H1 (cell line): ENCODE results near the gene VTN. TPM values are rescaled to one million over a fixed set of nuclear protein-coding genes. Genes with fewer than 3 reads are reported as not detected.

Experiments
- CTCF ChIA-PET: fragments of 300-600 bp; sonication (Branson Sonifier 250); formaldehyde crosslinking; loops from one replicate; lab custom pipeline; 2021; ENCODE audit not compliant: partially characterized antibody; lab: Charles Lee
- POLR2A ChIA-PET: fragments of 300-600 bp; sonication (Branson Sonifier 250); formaldehyde crosslinking; loops from one replicate; lab custom pipeline; 2021; ENCODE audit warnings: inconsistent platforms; ENCODE audit not compliant: partially characterized antibody; lab: Charles Lee
- DNase-seq, 2 experiments: peaks; one replicate each; pipeline versions ENCODE4 v3.0.0 to v3.0.0-alpha.2; 2010 to 2022; ENCODE audit warnings: low spot score in 2 of 2, low read depth in 1 of 2, mixed read lengths in 1 of 2
- FAIRE-seq: peaks from 2 replicates; lab custom pipeline; 2011; peaks lifted over from hg19 to GRCh38; lab: Jason Lieb, UNC
- H2AFZ ChIP-seq: 2 replicates; pipeline ENCODE4 v1.8.1; 2012; ENCODE audit warnings: low read length, inconsistent platforms
- H2AK5ac ChIP-seq: 2 replicates; pipeline ENCODE4 v1.6.1; 2013; ENCODE audit warnings: low read depth, low read length
- H2BK120ac ChIP-seq: replicated peaks from 2 replicates; pipeline ENCODE3; 2013; ENCODE audit warnings: low read depth, low read length, inconsistent platforms
- H2BK12ac ChIP-seq: 2 replicates; pipeline ENCODE4 v1.6.1; 2013; ENCODE audit warnings: low read depth, low read length
- H2BK15ac ChIP-seq: 2 replicates; pipeline ENCODE4 v1.6.1; 2013; ENCODE audit warnings: low read length
- H2BK20ac ChIP-seq: 2 replicates; pipeline ENCODE4 v1.6.1; 2013; ENCODE audit warnings: low read length
- H2BK5ac ChIP-seq: 2 replicates; pipeline ENCODE4 v1.6.1; 2013; ENCODE audit warnings: low read depth, low read length
- H3K14ac ChIP-seq: 2 replicates; pipeline ENCODE4 v1.6.1; 2013; ENCODE audit warnings: inconsistent platforms; ENCODE audit not compliant: insufficient read length
- H3K18ac ChIP-seq: 2 replicates; pipeline ENCODE4 v1.6.1; 2013; ENCODE audit warnings: low read length; ENCODE audit errors: extremely low read depth
- H3K23ac ChIP-seq: 2 replicates; pipeline ENCODE4 v1.6.1; 2013; ENCODE audit warnings: inconsistent platforms; ENCODE audit not compliant: insufficient read length
- H3K23me2 ChIP-seq: 2 replicates; pipeline ENCODE4 v1.6.1; 2013; ENCODE audit warnings: low read depth, low read length
- H3K27ac ChIP-seq: 2 replicates; pipeline ENCODE4 v1.6.1; 2011; ENCODE audit warnings: low read depth, low read length, inconsistent platforms
- H3K27me3 ChIP-seq, 4 experiments: replicated peaks in 1 of 4; 1 replicate in 1 of 4; 2 replicates in 3 of 4; pipeline versions ENCODE4 v1.6.1 to v1.8.1; 2011 to 2013; ENCODE audit warnings: low read length in 3 of 4, mild to moderate bottlenecking in 3 of 4, inconsistent platforms in 2 of 4, mixed read lengths in 2 of 4, moderate library complexity in 1 of 4; ENCODE audit not compliant: control insufficient read depth in 3 of 4, insufficient read depth in 3 of 4; ENCODE audit errors: extremely low read depth in 1 of 4
- H3K36me3 ChIP-seq, 4 experiments: 2 replicates each; pipeline versions ENCODE4 v1.6.1 to v1.8.1; 2011 to 2013; ENCODE audit warnings: mild to moderate bottlenecking in 4 of 4, low read length in 3 of 4, moderate library complexity in 2 of 4, control low read depth in 1 of 4, inconsistent platforms in 1 of 4; ENCODE audit not compliant: insufficient read depth in 4 of 4, control insufficient read depth in 2 of 4
- H3K4ac ChIP-seq: replicated peaks from 2 replicates; pipeline ENCODE3; 2013; ENCODE audit warnings: low read length, low read depth, mixed read lengths, inconsistent platforms; ENCODE audit not compliant: insufficient read length
- H3K4me1 ChIP-seq, 4 experiments: replicated peaks in 1 of 4; 1 replicate in 1 of 4; 2 replicates in 3 of 4; pipeline versions ENCODE4 v1.6.1 to v1.8.1; 2011 to 2013; ENCODE audit warnings: low read length in 3 of 4, inconsistent platforms in 2 of 4, mixed read lengths in 1 of 4; ENCODE audit not compliant: insufficient read depth in 4 of 4, control insufficient read depth in 3 of 4
- H3K4me2 ChIP-seq, 2 experiments: 2 replicates each; pipeline versions ENCODE4 v1.6.1 to v1.8.1; 2011 to 2013; ENCODE audit warnings: low read depth in 2 of 2, low read length in 2 of 2, control low read depth in 1 of 2, inconsistent platforms in 1 of 2, mild to moderate bottlenecking in 1 of 2; ENCODE audit not compliant: insufficient read depth in 1 of 2
- H3K4me3 ChIP-seq, 4 experiments: fragments of 200-600, 300-600 bp in 1 of 4; sonication (generic), shearing (Covaris generic), sonication (Bioruptor Twin) in 1 of 4; 2 replicates each; pipeline versions ENCODE4 v1.5.1 to v1.8.1; 2011 to 2016; ENCODE audit warnings: low read length in 4 of 4, low read depth in 3 of 4, control low read depth in 2 of 4, inconsistent platforms in 2 of 4, mild to moderate bottlenecking in 2 of 4, mixed read lengths in 1 of 4, moderate library complexity in 1 of 4; ENCODE audit not compliant: insufficient read depth in 2 of 4; ENCODE audit errors: extremely low read depth in 1 of 4
- H3K56ac ChIP-seq: replicated peaks from 2 replicates; pipeline ENCODE3; 2013; ENCODE audit warnings: low read depth, mild to moderate bottlenecking, mixed read lengths, low read length, inconsistent platforms; ENCODE audit not compliant: insufficient read length
- H3K79me1 ChIP-seq: 2 replicates; pipeline ENCODE4 v1.6.1; 2013; ENCODE audit warnings: low read depth, low read length, control low read depth
- H3K79me2 ChIP-seq, 2 experiments: 2 replicates each; pipeline versions ENCODE4 v1.6.1 to v1.8.1; 2012 to 2013; ENCODE audit warnings: low read length in 2 of 2, mild to moderate bottlenecking in 2 of 2, inconsistent platforms in 1 of 2; ENCODE audit not compliant: insufficient read depth in 2 of 2, control insufficient read depth in 1 of 2
- H3K9ac ChIP-seq, 4 experiments: replicated peaks in 1 of 4; 1 replicate in 1 of 4; 2 replicates in 3 of 4; pipeline versions ENCODE4 v1.6.1 to v1.8.1; 2011 to 2013; ENCODE audit warnings: low read depth in 3 of 4, low read length in 3 of 4, control low read depth in 2 of 4, mild to moderate bottlenecking in 2 of 4, moderate library complexity in 2 of 4, inconsistent platforms in 1 of 4; ENCODE audit errors: extremely low read depth in 1 of 4
- H3K9me3 ChIP-seq, 2 experiments: 2 replicates each; pipeline versions ENCODE4 v1.6.1 to v1.8.1; 2012 to 2013; ENCODE audit warnings: mild to moderate bottlenecking in 2 of 2, moderate library complexity in 2 of 2, control low read depth in 1 of 2, inconsistent platforms in 1 of 2, low read depth in 1 of 2, low read length in 1 of 2, mixed read lengths in 1 of 2; ENCODE audit not compliant: insufficient read depth in 2 of 2
- H4K20me1 ChIP-seq, 2 experiments: replicated peaks in 1 of 2; 2 replicates each; pipeline versions ENCODE3 to v1.8.1; 2011 to 2013; ENCODE audit warnings: inconsistent platforms in 2 of 2, low read length in 2 of 2, mild to moderate bottlenecking in 1 of 2; ENCODE audit not compliant: insufficient read depth in 2 of 2, control insufficient read depth in 1 of 2
- H4K5ac ChIP-seq: 2 replicates; pipeline ENCODE4 v1.6.1; 2013; ENCODE audit warnings: low read length, low read depth, mixed read lengths, inconsistent platforms; ENCODE audit not compliant: insufficient read length
- H4K8ac ChIP-seq: 2 replicates; pipeline ENCODE4 v1.8.0; 2013; ENCODE audit warnings: mild to moderate bottlenecking, moderate library complexity, low read length, inconsistent platforms; ENCODE audit not compliant: insufficient read depth; ENCODE audit errors: extremely low read depth
- H4K91ac ChIP-seq: replicated peaks from 2 replicates; pipeline ENCODE3; 2013; ENCODE audit warnings: low read length, mixed read lengths, inconsistent platforms; ENCODE audit not compliant: insufficient read length
- KDM5A ChIP-seq: fragments of 200-600 bp; IDR thresholded peaks from 2 replicates; pipeline ENCODE4 v1.7.1; 2012; ENCODE audit warnings: mild to moderate bottlenecking, low read length, inconsistent platforms, mixed read lengths
- RBBP5 ChIP-seq: IDR thresholded peaks from 2 replicates; pipeline ENCODE4 v1.7.1; 2012; ENCODE audit warnings: low read depth, mild to moderate bottlenecking, inconsistent platforms, low read length, moderate library complexity, borderline replicate concordance
- SIX5 ChIP-seq: IDR thresholded peaks from 2 replicates; pipeline ENCODE4 v1.6.1; 2011; ENCODE audit warnings: mild to moderate bottlenecking, low read depth, low read length
- WGBS, 2 experiments: shearing (Covaris generic) in 1 of 2; methylation state at CpG; one replicate each; pipeline versions ENCODE4 v1.1.6 to v1.1.7; 2013 to 2015; ENCODE audit warnings: low lambda C conversion rate in 2 of 2, mixed read lengths in 2 of 2, inconsistent platforms in 1 of 2, low coverage in 1 of 2, missing lambda C conversion rate in 1 of 2; ENCODE audit not compliant: insufficient replicate concordance in 2 of 2, insufficient coverage in 1 of 2, insufficient read length in 1 of 2; ENCODE audit errors: extremely low coverage in 1 of 2, missing lambda C conversion rate in 1 of 2; 5-methylcytosine and 5-hydroxymethylcytosine counted together
- polyA plus RNA-seq, 7 experiments: library from polyadenylated mRNA; depleted of rRNA in 3 of 7; stranded (reverse) in 5 of 7; unstranded in 2 of 7; fragments of >200 nt in 5 of 7; fragments of 200-250 nt in 2 of 7; gene quantifications; 1 replicate in 5 of 7; 2 replicates in 1 of 7; 4 replicates in 1 of 7; pipeline versions ENCODE4 v1.2.1 to v1.2.3, GENCODE V29; 2011 to 2013; ENCODE audit warnings: missing spikeins in 2 of 7, mixed read lengths in 2 of 7
- total RNA-seq: library from RNA; stranded (reverse); fragmentation: NEBNext Ultra II Directional; extraction: Animal tissue kit (Norgen Biotek cat#: 25700); gene quantifications from 2 replicates; pipeline ENCODE4 v1.2.1, GENCODE V29; 2021

Gene VTN
- total and polyA plus RNA-seq, 2 of the 8 experiments (the other 6 are each of a cell fraction or from before 2014, with no cell fraction given), result 0.18 TPM; not detected in 1

DNA sequence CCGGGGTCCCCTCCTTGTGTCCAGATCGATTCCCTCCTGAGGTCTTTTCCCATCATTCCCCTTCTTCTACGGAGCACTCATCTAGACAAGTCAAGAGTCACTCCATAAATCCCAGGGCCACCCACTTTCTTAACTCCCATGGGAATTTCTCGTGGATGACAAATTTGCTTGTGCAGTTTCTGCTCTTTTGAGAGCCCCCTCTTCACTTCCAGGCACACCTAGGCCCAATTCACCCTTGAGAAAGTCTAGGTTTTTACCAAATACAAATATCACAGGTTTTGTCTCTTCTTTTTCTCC, 12.3 kb downstream of the VTN start:
- no peak overlapping the region for H4K91ac ChIP-seq
- no peak overlapping the region for H4K5ac ChIP-seq
- peaks cover 3 to 13% (median 5%) of the 10 kb centered on the region in 4 experiments; a peak in 6 of 7 replicates for H3K4me1 ChIP-seq
- H2BK12ac ChIP-seq, result no peak overlapping the region
- no peaks in the 10 kb centered on the region for H3K27me3 ChIP-seq
- H2BK120ac ChIP-seq, result no peak overlapping the region
- H2BK15ac ChIP-seq, result no peak overlapping the region
- 7% methylated on average over 4 of the region's 4 CpGs; no CpG with 5 or more reads in 1 of the 2 experiments for WGBS, 2 experiments
- H3K18ac ChIP-seq, result no peak overlapping the region
- no peak overlapping the region for H3K4ac ChIP-seq
- no peak overlapping the region for H3K23ac ChIP-seq
- peaks cover 4% of the 10 kb centered on the region; the same call in 1 of the 2 replicates for H3K79me1 ChIP-seq
- CTCF ChIA-PET, result interaction anchor here (0.7 to 4.4 kb wide), 7 partner anchors 13 to 217 kb away, joined by 3 to 20 read pairs (median 3); partner anchors contain the start of genes IFT20, SARM1, TNFAIP1 and VTN
- H4K8ac ChIP-seq, result peak overlapping the region; percentile 97; the same call in 1 of the 2 replicates
- no peak overlapping the region for H2BK20ac ChIP-seq
- H3K36me3 ChIP-seq, result peaks cover 20 to 41% (median 38%) of the 10 kb centered on the region in 4 experiments
- H3K9ac ChIP-seq, result peak overlapping the region; percentile 85 to 91 (median 88); a peak in 6 of 7 replicates
- no peak overlapping the region for H2BK5ac ChIP-seq
- TF ChIP-seq SIX5 (no peak), RBBP5 (no peak), KDM5A (peak; percentile 83; the same call in 1 of the 2 replicates)
- TF ChIP-seq, all 59 proteins: peak for 1
- H3K56ac ChIP-seq, result no peak overlapping the region
- DNase-seq (no peak), FAIRE-seq (no peak)
- H2AK5ac ChIP-seq, result no peak overlapping the region
- H3K4me3 ChIP-seq, result peak overlapping the region; percentile 82 to 97 (median 86)
- peak overlapping the region; percentile 80 to 83 for H3K4me2 ChIP-seq
- H3K23me2 ChIP-seq, result peaks cover 9% of the 10 kb centered on the region
- no peaks in the 10 kb centered on the region for H3K9me3 ChIP-seq
- no peak overlapping the region for H2AFZ ChIP-seq
- POLR2A ChIA-PET, result interaction anchor here (0.9 to 10.6 kb wide), 11 partner anchors 11 to 148 kb away, joined by 3 to 103 read pairs (median 9); partner anchors contain the start of genes FOXN1, IFT20, SARM1 and SEBOX
- H3K14ac ChIP-seq, result no peak overlapping the region
- peaks cover 0 to 18% of the 10 kb centered on the region in 2 experiments; a peak in 2 of 4 replicates for H3K79me2 ChIP-seq
- peaks cover 0 to 1% of the 10 kb centered on the region in 2 experiments for H4K20me1 ChIP-seq
- H3K27ac ChIP-seq, result peak overlapping the region; percentile 70
